Heart left ventricle (tissue), 16 donors: ENCODE measurements around the gene VSIG10L. TPM values are rescaled to one million over a fixed set of nuclear protein-coding genes. Genes with fewer than 3 reads are reported as not detected.

Experiments used
- ATAC-seq, 4 donors: fragments of 200-7000 bp; cut with Tn5 transposase; one replicate each; pipeline ENCODE4 v1.9.1; 2020 to 2022; ENCODE audit warnings: moderate library complexity in 4 of 4, mild to moderate bottlenecking in 3 of 4, moderate number of reproducible peaks in 1 of 4
- DNase-seq, 5 donors: peaks; one replicate each; pipeline ENCODE4 v3.0.0-alpha.2; 2020
- H3K27ac ChIP-seq, 12 donors: fragments of 200-600 bp; sonication (generic) in 4 of 12; one replicate each; pipeline versions ENCODE4 v1.5.0 to v1.8.0; 2016 to 2022; ENCODE audit warnings: mild to moderate bottlenecking in 2 of 12
- H3K27me3 ChIP-seq, 9 donors: fragments of 200-600 bp; sonication (generic) in 2 of 9; one replicate each; pipeline versions ENCODE4 v1.5.1 to v1.8.0; 2016 to 2022; ENCODE audit warnings: mild to moderate bottlenecking in 3 of 9
- H3K36me3 ChIP-seq, 9 donors: fragments of 200-600 bp; sonication (generic) in 2 of 9; one replicate each; pipeline versions ENCODE4 v1.5.0 to v1.8.0; 2018 to 2022; ENCODE audit warnings: mild to moderate bottlenecking in 2 of 9
- H3K4me1 ChIP-seq, 12 donors: fragments of 200-600 bp; sonication (generic) in 4 of 12; one replicate each; pipeline versions ENCODE4 v1.5.0 to v1.8.0; 2016 to 2022; ENCODE audit warnings: mild to moderate bottlenecking in 3 of 12
- H3K4me3 ChIP-seq, 12 donors: fragments of 200-600 bp; sonication (generic) in 4 of 12; one replicate each; pipeline versions ENCODE4 v1.5.0 to v1.8.0; 2017 to 2022; ENCODE audit warnings: mild to moderate bottlenecking in 9 of 12, moderate library complexity in 4 of 12
- H3K9me3 ChIP-seq, 12 donors: fragments of 200-600 bp; sonication (generic) in 4 of 12; one replicate each; pipeline versions ENCODE4 v1.5.0 to v1.8.0; 2016 to 2022; ENCODE audit warnings: mild to moderate bottlenecking in 1 of 12
- POLR2A ChIP-seq, 2 donors: fragments of 450-650 bp; IDR thresholded peaks; one replicate each; pipeline ENCODE4 v1.6.1; 2017; ENCODE audit warnings: antibody characterized with exemption in 2 of 2, mild to moderate bottlenecking in 2 of 2, moderate library complexity in 2 of 2
- WGBS, 4 donors: extraction: QIAGEN DNeasy Blood & Tissue Kit in 2 of 4; methylation state at CpG; one replicate each; pipeline versions ENCODE4 v1.1.5 to v1.1.7; 2013 to 2018; 5-methylcytosine and 5-hydroxymethylcytosine counted together
- intact Hi-C, 10 donors: fragments of 100-400 bp; cut with DNase I; formaldehyde crosslinking; loops; one replicate each; pipeline versions ENCODE4 v1.11.1 to v1.14.2; 2022
- polyA plus RNA-seq, 2 donors: library from polyadenylated mRNA; stranded (reverse); fragments of 200-250 nt; gene quantifications; one replicate each; pipeline ENCODE4 v1.2.3, GENCODE V29; 2013
- total RNA-seq, 9 donors: library from RNA; depleted of rRNA in 2 of 9; stranded (reverse); fragments of >200 nt in 2 of 9; fragmentation: NEBNext Ultra II Directional in 3 of 9; extraction: Animal tissue kit (Norgen Biotek cat#: 25700) in 3 of 9; gene quantifications; one replicate each; pipeline versions ENCODE4 v1.1.0 to v1.2.4, GENCODE V29; 2016 to 2023
- TF ChIP-seq, protein P1 (sequence below), 12 donors: fragments of 200-600 bp; sonication (generic) in 4 of 12; IDR thresholded peaks; one replicate each; pipeline versions ENCODE4 v1.5.0 to v1.8.0; 2018 to 2022; ENCODE audit warnings: antibody characterized with exemption in 12 of 12, mild to moderate bottlenecking in 5 of 12
- donor health status: ischemic (EF 13 %, LVEDD 7.1; RV severe dilation, severe dysfunction).
- donor health status: healthy with polysubstance abuse.
- donor health status: DM: no; HTN: yes; CAD: no.
- donor health status: DM: no; HTN: no; CAD: no.
- donor health status: ischemic (EF 25% LVEDD 6.9; RV normal size, moderate dysfunction).
- donor health status: ischemic (EF 25% LVEDD 5.7; RV mildly dilated, moderate dysfunction).
- donor health status: healthy.
- donor health status: DM: yes; HTN: yes; CAD: no.
- donor health status: ischemic (EF 35%, LVEDD 5.7; RV mildly dilated, moderate dysfunction).
- donor health status: nonischemic (EF 11% LVEDD 7.7; RV severe dilation, severe dysfunction).
- donor health status: DM: yes; HTN: yes; CAD: no.
- donor health status: PGD.
- donor health status: ischemic (EF 29% LVEDD 5.4; RV normal size, mild dysfunction).
- donor health status: nonischemic (EF 23%, LVEDD 6.1; RV moderate dilation, normal function).

The VSIG10L gene
- total and polyA plus RNA-seq, 11 donors, result 0.40 to 1.7 (median 0.75) TPM

DNA sequence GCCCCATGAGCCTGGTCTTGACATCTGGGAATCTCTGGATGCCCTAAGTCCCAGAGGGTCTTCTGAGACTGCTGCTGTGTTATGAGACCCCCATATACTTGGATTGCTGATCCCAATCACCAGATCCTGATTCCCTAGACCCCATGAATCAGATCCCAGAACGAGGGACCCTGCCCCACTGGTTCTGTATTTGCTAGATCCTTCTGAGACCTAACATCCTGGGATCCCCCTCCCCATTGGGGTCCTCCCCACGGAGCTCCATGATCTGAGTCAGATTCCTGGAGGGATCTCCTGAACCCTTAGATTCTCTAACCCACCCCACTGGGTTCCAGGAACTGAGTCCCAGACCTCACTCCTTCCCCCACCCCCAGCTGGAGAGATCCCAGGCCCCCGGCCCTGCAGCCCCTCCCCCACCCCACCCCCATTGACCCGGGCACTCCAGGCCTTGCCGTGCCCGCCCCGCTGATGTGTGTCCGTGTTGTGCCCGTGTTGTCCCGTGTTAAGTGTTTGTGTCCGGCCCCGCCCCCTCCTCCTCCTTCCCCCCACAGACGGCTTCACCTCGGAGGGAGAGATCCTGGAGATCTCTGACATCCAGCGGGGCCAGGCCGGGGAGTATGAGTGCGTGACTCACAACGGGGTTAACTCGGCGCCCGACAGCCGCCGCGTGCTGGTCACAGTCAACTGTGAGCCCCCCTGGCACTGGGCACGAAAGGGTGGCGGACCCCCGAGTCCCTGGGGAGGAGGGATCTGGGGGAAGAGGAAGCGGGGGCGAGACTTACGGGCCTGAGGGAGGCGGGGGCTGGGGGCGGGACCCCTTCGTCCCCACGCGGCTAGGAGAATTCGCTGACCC lies 15.5 kb downstream of the VSIG10L start:
- peaks cover 24 to 72% (median 46%) of the 10 kb centered on the region in 9 donors for H3K27me3 ChIP-seq

DNA sequence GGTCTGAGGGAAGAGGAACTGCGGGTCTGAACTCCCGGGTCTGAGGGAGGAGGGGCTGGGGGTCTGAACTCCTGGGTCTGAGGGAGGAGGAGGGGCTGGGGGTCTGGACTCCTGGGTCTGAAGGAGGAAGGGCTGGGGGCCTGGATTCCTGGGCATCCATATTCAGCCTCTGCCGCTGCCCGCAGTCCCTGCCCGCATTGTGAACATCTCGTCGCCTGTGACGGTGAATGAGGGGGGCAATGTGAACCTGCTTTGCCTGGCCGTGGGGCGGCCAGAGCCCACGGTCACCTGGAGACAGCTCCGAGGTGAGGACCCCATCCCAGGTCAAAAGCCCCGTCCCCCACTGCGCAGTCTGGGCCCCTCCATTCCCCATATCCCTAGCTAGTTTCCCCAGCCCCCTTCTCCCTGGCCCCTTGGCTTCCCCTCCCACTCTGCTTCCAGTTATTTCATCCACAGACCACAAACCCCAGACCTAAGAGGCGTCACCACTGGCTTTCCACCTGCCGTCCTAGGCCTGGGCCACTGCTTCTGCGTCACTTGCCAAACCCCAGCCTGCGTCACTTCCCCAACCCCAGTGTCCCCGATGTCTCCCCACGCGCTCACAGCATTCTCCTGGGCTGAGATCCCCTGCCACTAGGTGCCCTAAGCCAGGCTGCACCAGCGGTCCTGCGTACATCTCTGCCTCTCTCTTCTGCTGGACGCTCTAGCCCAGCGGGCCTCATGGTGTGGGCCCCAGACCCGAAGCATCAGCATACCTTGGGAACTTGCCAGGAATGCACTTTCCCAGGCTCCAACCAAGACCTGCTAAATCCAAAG lies 16.6 kb downstream of the VSIG10L start:
- ATAC-seq (no peak), DNase-seq (no peak)
- peaks cover 0 to 17% (median 4%) of the 10 kb centered on the region in 12 donors for H3K4me1 ChIP-seq
- H3K27me3 ChIP-seq, result peaks cover 24 to 64% (median 46%) of the 10 kb centered on the region in 9 donors
- no peaks in the 10 kb centered on the region for H3K36me3 ChIP-seq
- H3K9me3 ChIP-seq, result no peaks in the 10 kb centered on the region
- H3K27ac ChIP-seq, result no peak overlapping the region
- intact Hi-C loops, result no loop called here
- H3K4me3 ChIP-seq, result no peak overlapping the region
- TF ChIP-seq POLR2A (IDR thresholded peaks at IDR 0.05), result no peak
- TF ChIP-seq, protein P1, sequence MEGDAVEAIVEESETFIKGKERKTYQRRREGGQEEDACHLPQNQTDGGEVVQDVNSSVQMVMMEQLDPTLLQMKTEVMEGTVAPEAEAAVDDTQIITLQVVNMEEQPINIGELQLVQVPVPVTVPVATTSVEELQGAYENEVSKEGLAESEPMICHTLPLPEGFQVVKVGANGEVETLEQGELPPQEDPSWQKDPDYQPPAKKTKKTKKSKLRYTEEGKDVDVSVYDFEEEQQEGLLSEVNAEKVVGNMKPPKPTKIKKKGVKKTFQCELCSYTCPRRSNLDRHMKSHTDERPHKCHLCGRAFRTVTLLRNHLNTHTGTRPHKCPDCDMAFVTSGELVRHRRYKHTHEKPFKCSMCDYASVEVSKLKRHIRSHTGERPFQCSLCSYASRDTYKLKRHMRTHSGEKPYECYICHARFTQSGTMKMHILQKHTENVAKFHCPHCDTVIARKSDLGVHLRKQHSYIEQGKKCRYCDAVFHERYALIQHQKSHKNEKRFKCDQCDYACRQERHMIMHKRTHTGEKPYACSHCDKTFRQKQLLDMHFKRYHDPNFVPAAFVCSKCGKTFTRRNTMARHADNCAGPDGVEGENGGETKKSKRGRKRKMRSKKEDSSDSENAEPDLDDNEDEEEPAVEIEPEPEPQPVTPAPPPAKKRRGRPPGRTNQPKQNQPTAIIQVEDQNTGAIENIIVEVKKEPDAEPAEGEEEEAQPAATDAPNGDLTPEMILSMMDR (IDR thresholded peaks at IDR 0.05), result no peak
- 74 to 78% (median 75%) methylated on average over 25 to 26 of the region's 26 CpGs for WGBS, 4 donors

More for the DNA sequence above, 15.5 kb downstream of the VSIG10L start:
- intact Hi-C loops, result no loop called here
- 12 to 22% (median 14%) methylated on average over 14 to 36 of the region's 36 CpGs for WGBS, 4 donors
- TF ChIP-seq, protein P1 (IDR thresholded peaks at IDR 0.05), result no peak
- TF ChIP-seq POLR2A (IDR thresholded peaks at IDR 0.05), result no peak
- peaks cover 0 to 17% (median 4%) of the 10 kb centered on the region in 12 donors for H3K4me1 ChIP-seq
- H3K36me3 ChIP-seq, result no peaks in the 10 kb centered on the region
- no peak overlapping the region for H3K27ac ChIP-seq
- no peak for DNase-seq
- ATAC-seq, result no peak
- H3K4me3 ChIP-seq, result no peak overlapping the region
- H3K9me3 ChIP-seq, result peaks cover 0 to 5% (median 0%) of the 10 kb centered on the region in 12 donors

DNA sequence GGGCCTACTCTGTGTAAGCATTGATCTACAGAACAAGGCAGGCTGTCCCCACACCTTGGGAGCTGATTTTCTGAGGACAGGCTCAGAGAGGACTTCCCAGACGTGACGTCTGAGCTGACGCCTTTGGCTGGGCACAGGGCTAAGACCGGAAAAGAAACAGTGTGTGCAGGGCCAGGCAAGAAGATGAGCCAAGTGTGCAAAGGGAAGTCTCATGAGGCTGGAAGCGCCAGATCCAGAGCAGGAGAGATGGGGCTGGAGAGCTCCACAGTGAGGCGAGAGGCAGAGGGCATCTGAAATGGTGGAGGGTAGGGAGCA lies 17.8 kb downstream of the VSIG10L start:
- Histone ChIP-seq H3K27me3 (peaks cover 20 to 57% (median 34%) of the 10 kb centered on the region in 9 donors), H3K36me3 (no peaks in the 10 kb centered on the region), H3K27ac (no peak overlapping the region), H3K4me3 (no peak overlapping the region), H3K9me3 (no peaks in the 10 kb centered on the region), H3K4me1 (peaks cover 0 to 17% (median 4%) of the 10 kb centered on the region in 12 donors)
- no peak for TF ChIP-seq POLR2A (IDR thresholded peaks at IDR 0.05)
- TF ChIP-seq, protein P1 (IDR thresholded peaks at IDR 0.05), result no peak
- DNase-seq (no peak), ATAC-seq (no peak)
- intact Hi-C loops, result no loop called here
- 63 to 73% (median 69%) methylated on average over 6 of the region's 6 CpGs for WGBS, 4 donors
